GM19023 (cell line): ENCODE measurements around the gene TMEM74B.
"Not testable (repeated sequence)": the region's sequence is repeated elsewhere in the genome, so short reads cannot be mapped to it uniquely, and the experiment has no call there.

Source experiments
- ATAC-seq: cut with Tn5 transposase; IDR thresholded peaks from one replicate; pipeline ENCODE4 v1.9.1; 2021; ENCODE audit warnings: mild to moderate bottlenecking, moderate library complexity; ENCODE audit not compliant: unreplicated experiment

The TMEM74B gene

GRCh38 chr20:1184638-1185315, at the start of gene TMEM74B:
Gene TMEM74B (minus strand): TSS chr20:1184981. CDS start chr20:1183801, 1,180 bp downstream.
- no peak for ATAC-seq

DNA sequence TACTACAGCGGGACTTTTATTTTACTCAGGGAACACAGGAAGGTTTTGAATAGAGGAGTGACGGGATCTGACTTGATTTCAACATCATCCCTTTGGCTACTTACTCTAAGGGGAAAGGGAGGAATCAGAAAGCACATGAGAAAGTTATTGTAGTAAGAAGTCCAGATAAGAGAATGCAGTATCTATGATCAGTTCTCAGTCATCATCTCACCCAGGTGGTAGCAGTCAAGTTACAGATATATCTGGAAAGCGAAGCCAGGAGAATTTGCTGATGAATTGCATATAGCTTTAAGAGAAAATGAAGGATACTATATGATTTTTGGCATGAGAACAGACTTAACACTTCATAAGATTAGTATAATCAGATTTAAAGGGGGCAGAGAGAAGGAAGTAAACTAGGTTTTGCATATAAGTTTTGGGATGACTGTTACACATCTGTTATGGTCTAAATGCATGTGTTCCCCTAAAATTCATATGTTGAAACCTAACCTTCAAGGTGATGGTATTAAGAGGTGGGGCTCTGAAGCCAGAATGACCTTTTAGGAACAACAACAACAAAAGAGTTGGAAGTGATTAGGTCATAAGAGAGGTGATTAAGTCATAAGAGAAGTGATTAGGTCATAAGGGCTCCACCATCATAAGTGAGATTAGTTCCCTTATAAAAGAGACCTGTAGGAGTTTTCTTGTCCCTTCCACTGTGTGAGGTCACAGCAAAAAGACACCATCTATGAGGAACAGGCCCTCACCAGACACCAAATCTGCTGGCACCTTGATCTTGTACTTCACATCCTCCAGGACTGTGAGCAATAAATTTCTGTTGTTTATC, 47.7 kb upstream of the TMEM74B start:
- ATAC-seq = no peak

DNA sequence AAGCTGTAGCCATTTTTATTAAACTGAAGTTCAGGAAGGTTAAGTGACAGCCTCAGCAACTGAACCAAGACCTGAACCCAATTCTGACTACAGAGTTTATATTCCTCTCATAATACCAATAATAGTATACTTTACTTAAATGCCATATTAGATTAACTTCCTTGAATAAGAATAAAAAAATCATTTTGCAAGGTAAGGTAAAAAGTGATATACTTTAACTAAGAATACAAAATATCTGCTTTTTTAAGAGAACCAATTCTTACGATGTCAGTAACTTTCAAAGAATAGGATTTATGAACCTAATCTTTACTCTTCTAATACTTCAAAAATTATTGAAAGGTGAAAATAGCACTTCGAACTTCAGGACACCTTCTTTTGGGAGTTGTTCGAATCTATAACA, 44.8 kb upstream of the TMEM74B start:
- ATAC-seq = no peak

DNA sequence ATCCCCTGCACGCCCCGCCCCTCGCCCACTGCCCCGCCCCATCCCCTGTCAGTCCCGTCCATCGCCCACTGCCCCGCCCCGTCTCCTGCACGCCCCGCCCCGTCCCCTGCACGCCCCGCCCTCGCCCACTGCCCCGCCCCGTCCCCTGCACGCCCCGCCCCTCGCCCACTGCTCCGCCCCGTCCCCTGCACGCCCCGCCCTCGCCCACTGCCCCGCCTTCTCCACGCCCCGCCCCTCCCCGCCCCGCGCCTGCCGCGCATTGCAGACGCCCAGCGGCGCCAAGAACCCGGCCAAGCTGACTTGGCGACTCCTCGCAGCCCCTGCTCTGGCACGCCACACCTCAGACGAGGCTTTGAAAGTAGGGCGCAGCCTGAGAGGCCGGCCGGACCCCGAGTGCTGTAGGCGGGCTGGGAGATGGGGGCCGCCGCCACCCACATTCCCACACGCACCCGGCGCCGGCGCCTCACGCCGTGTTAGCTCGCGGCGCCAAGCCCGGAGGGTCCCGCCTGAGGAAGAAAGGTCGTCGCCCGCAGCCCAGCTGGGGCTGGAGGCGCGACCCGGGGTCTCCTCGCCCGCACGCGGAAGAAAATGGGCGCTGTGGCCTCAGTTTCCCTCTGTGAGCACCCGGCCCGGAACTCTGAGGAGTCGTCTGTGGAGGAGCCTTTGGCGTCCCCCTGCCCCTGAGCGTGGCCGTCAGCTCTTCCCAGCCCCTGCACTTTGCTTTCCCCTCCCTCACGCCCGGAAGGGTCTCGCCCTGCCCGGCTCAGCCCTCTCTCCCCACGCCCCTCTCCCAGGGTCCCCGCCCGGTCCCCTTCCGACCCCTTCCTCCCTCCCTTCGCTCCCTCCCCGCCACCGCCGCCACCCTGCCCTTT, 41.2 kb upstream of the TMEM74B start, which contains the start of gene RAD21L1:
TSS of gene RAD21L1 (plus strand) at position 262 of the 872 bp plus-strand sequence. CDS start 2,410 bp downstream, outside the sequence.
- no peak for ATAC-seq

GRCh38 chr20:1225263-1225782, 40.5 kb upstream of the TMEM74B start:
- ATAC-seq = no peak

DNA sequence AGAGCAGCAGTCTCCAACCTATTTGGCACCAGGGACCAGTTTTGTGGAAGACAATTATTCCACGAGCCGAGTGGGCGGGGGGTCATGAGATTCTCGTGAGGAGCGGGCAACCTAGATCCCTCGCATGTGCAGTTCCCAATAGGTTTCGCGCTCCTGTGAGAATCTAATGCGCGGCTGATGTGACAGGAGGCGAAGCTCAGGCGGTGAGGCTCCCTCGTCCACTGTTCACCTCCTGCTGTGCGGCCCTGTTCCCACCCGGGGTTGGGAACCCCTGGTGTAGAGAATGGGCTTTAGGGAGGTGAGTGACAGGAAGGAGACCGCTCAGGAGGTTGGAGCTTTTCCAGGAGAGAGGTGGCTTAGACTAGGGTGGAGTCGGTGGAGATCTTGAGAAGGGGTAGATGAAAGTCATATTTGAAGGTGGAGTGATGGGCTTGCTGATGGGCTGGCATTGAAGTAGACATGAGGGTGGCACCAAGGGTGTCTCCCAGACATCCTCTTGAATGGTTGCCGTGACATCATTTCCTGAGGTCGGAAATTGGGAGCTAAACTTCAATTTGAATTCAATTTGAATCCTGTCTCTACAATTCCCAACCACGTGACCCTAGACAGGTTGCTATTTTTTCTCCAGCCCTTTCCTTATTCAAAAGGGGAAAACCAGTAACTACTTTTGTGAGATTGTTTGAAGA, 39.6 kb upstream of the TMEM74B start:
- ATAC-seq = no peak

- not testable (repeated sequence) for ATAC-seq
These were observed 38.0 kb upstream of the TMEM74B start for GRCh38 chr20:1222750-1223149.

GRCh38 chr20:1216527-1217427, 32.0 kb upstream of the TMEM74B start:
- not testable (repeated sequence) for ATAC-seq

GRCh38 chr20:1215386-1216170, 30.8 kb upstream of the TMEM74B start:
- no peak for ATAC-seq

DNA sequence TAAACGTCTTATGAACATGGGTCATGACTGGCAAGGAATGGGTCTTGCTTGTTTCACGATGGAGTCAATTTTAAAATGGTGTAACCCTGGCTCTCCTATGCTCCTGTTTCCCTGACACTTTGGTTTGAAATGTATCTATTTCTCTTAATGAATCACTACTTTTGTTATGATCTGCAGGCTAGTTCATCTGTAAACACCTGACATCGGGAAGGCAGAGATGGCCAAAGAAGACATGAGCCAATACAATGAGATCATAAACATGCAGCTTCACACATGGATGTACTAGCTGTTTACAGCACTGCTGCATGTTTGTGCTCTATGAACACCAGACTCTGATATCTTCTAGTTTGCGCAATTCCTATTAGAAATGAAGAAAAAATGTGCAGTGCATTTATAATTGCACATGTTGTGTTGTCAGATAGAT, 30.1 kb upstream of the TMEM74B start:
- ATAC-seq = no peak

GRCh38 chr20:1212607-1213396, 28.0 kb upstream of the TMEM74B start:
- no peak for ATAC-seq

DNA sequence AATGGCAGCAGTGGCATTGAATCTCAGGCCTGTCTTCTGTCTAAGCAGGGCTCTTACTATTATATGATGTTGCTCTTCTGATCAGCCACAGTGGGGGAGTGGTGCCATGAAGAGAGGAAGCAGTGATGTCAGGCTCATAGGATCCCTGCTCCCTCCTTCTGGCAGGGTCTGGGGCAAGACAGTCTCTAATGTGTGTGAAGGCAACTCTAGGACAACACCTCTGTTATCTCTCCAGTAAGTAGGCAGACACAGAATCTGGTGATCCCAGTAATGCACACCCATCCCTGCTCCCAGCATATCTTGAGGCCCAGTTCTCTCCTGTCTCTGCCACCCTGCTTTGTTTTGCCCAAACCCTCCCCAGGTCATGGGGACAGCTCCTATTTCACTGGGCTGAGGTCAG, 27.2 kb upstream of the TMEM74B start:
- ATAC-seq = no peak

GRCh38 chr20:1210501-1210900, 25.7 kb upstream of the TMEM74B start:
- ATAC-seq = no peak

DNA sequence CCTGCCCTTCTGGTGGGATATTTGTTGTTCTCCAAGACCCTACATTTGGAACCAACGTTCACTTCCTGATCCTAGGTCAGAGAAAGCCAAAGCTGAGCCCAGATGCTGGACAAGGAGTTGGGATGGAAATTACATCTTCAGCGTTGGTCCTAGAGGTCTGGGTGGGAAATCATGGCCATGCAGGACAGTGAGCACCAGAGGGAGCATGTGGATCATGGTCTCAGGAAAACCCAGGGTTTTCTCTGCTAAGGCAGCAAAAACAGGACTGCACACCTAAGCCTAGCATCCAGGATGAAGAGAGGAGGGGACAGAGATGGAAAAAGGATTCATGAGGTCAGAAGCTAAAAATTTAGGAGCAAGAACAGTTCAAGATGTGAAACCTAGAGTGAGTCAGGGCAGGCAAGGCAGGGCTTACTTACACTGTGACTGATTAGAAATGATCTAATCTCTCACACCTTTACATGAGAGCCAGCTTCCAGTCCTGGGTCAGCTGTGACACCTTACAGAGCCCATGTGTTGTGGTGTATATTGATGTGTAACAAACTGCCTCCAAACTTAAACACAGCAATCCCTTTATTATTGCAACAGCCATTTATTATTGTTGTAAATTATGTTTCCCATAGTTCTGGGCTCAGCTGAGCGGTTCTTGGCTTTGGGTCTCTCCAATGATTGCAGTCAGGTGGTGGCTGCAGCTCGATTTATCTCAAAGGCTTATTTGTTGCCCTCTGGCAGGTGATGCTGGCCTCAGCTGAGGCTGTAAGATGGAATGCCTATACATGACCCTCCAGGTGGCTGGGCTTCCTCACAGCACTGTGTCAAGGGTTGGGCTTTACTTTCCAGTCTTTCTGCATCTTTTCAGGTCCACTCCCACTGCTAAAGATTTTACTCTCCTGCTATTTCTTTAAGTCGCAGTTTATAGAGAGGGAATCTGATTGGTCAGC, 24.9 kb upstream of the TMEM74B start:
- no peak for ATAC-seq

GRCh38 chr20:1207293-1207878, 22.6 kb upstream of the TMEM74B start:
- ATAC-seq = no peak
